Heart right ventricle (tissue), 16 donors: ENCODE data around the gene ELANE. TPM values are rescaled to one million over a fixed set of nuclear protein-coding genes. Genes with fewer than 3 reads are reported as not detected.
A peak's percentile ranks its signal among the peaks of the same experiment; 100 is the strongest.
"Not testable (repeated sequence)": the region's sequence is repeated elsewhere in the genome, so short reads cannot be mapped to it uniquely, and the experiment has no call there.

Source experiments
- ATAC-seq, 8 donors: fragments of 200-7000 bp; cut with Tn5 transposase; one replicate each; pipeline ENCODE4 v1.9.1; 2020; ENCODE audit warnings: mild to moderate bottlenecking in 8 of 8, moderate library complexity in 8 of 8, moderate number of reproducible peaks in 1 of 8
- DNase-seq, 2 donors: peaks; one replicate each; pipeline ENCODE4 v3.0.0-alpha.2; 2020
- H3K27ac ChIP-seq, 10 donors: fragments of 200-600 bp; sonication (generic) in 2 of 10; one replicate each; pipeline versions ENCODE4 v1.5.0 to v1.8.0; 2020 to 2022; ENCODE audit warnings: mild to moderate bottlenecking in 3 of 10
- H3K27me3 ChIP-seq, 7 donors: fragments of 200-600 bp; one replicate each; pipeline ENCODE4 v1.8.0; 2021 to 2022; ENCODE audit warnings: mild to moderate bottlenecking in 2 of 7
- H3K36me3 ChIP-seq, 9 donors: fragments of 200-600 bp; sonication (generic) in 1 of 9; one replicate each; pipeline versions ENCODE4 v1.5.0 to v1.8.0; 2020 to 2022; ENCODE audit warnings: mild to moderate bottlenecking in 2 of 9
- H3K4me1 ChIP-seq, 9 donors: fragments of 200-600 bp; sonication (generic) in 1 of 9; one replicate each; pipeline versions ENCODE4 v1.5.0 to v1.8.0; 2020 to 2022; ENCODE audit warnings: mild to moderate bottlenecking in 4 of 9
- H3K4me3 ChIP-seq, 10 donors: fragments of 200-600 bp; sonication (generic) in 2 of 10; one replicate each; pipeline versions ENCODE4 v1.5.0 to v1.8.0; 2020 to 2022; ENCODE audit warnings: mild to moderate bottlenecking in 7 of 10, moderate library complexity in 2 of 10
- H3K9me3 ChIP-seq, 11 donors: fragments of 200-600 bp in 10 of 11; sonication (generic) in 2 of 11; one replicate each; pipeline versions ENCODE4 v1.5.0 to v1.8.0; 2013 to 2022; ENCODE audit warnings: mild to moderate bottlenecking in 2 of 11, control low read depth in 1 of 11, moderate library complexity in 1 of 11
- CTCF ChIP-seq, 9 donors: fragments of 200-600 bp; sonication (generic) in 2 of 9; IDR thresholded peaks; one replicate each; pipeline versions ENCODE4 v1.5.0 to v1.8.0; 2021 to 2022; ENCODE audit warnings: antibody characterized with exemption in 9 of 9, mild to moderate bottlenecking in 5 of 9, moderate library complexity in 1 of 9
- whole genome bisulfite sequencing, 2 donors: extraction: QIAGEN DNeasy Blood & Tissue Kit; methylation state at CpG; one replicate each; pipeline ENCODE4 v1.1.7; 2013; ENCODE audit warnings: inconsistent platforms in 1 of 2; 5-methylcytosine and 5-hydroxymethylcytosine counted together
- intact Hi-C, 10 donors: fragments of 100-400 bp; cut with DNase I; formaldehyde crosslinking; loops; one replicate each; pipeline versions ENCODE4 v1.11.1 to v1.14.2; 2022
- polyA plus RNA-seq, 2 donors: library from polyadenylated mRNA; stranded (reverse); fragments of 200-250 nt; gene quantifications; one replicate each; pipeline ENCODE4 v1.2.3, GENCODE V29; 2013
- total RNA-seq, 10 donors: library from RNA; stranded (reverse); fragmentation: NEBNext Ultra II Directional in 3 of 10; extraction: Animal tissue kit (Norgen Biotek cat#: 25700) in 3 of 10; gene quantifications; one replicate each; pipeline versions ENCODE4 v1.2.1 to v1.2.4, GENCODE V29; 2021 to 2023
- donor health status: Arrhythmogenic right ventricular cardiomyopathy.
- donor health status: ischemic (EF 13 %, LVEDD 7.1; RV severe dilation, severe dysfunction).
- donor health status: healthy with polysubstance abuse.
- donor health status: DM: no; HTN: yes; CAD: no.
- donor health status: DM: no; HTN: no; CAD: no.
- donor health status: ischemic (EF 25% LVEDD 6.9; RV normal size, moderate dysfunction).
- donor health status: ischemic (EF 25% LVEDD 5.7; RV mildly dilated, moderate dysfunction).
- donor health status: healthy.
- donor health status: DM: yes; HTN: yes; CAD: no.
- donor health status: Ischemic cardiomyopathy.
- donor health status: ischemic (EF 35%, LVEDD 5.7; RV mildly dilated, moderate dysfunction).
- donor health status: nonischemic (EF 11% LVEDD 7.7; RV severe dilation, severe dysfunction).
- donor health status: DM: yes; HTN: yes; CAD: no.
- donor health status: PGD.
- donor health status: ischemic (EF 29% LVEDD 5.4; RV normal size, mild dysfunction).
- donor health status: nonischemic (EF 23%, LVEDD 6.1; RV moderate dilation, normal function).

The ELANE gene
- total and polyA plus RNA-seq, 12 donors: 0.26 to 5.4 (median 1.0) TPM; not detected in 3

GRCh38 chr19:848386-848921 lies 3.6 kb upstream of the ELANE start:
- Histone ChIP-seq H3K27me3 (peaks cover 5 to 73% (median 60%) of the 10 kb centered on the region in 7 donors), H3K4me3 (no peak overlapping the region), H3K36me3 (no peaks in the 10 kb centered on the region), H3K4me1 (peaks cover 11 to 40% (median 17%) of the 10 kb centered on the region in 9 donors), H3K27ac (peak overlapping the region in 5 of 10 donors; percentile 8 to 60 (median 22)), H3K9me3 (no peaks in the 10 kb centered on the region)
- DNase-seq (peak in 1 of 2 donors; percentile 44), ATAC-seq (peak in 3 of 8 donors; percentile 1 to 16 (median 3))
- intact Hi-C loops: no loop called here
- 49 to 58% methylated on average over 12 of the region's 12 CpGs for WGBS, 2 donors
- no peak for TF ChIP-seq CTCF (IDR thresholded peaks at IDR 0.05)

DNA sequence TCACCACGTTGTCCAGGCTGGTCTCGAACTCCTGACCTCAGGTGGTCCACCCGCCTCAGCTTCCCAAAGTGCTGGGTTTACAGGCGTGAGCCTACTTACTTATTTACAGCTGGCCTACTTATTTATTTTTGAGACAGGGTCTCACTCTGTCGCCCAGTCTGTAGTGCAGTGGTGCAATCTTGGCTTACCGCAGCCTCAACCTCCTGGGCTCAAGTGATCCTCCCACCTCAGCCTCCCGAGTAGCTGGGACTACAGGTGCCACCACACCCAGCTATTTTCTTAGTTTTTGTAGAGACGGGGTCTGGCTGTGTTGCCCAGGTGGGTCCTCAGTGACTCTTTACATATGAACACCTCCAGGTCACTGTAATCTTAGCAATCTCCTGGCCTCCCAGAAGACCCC lies 2.9 kb upstream of the ELANE start:
- H3K27me3 ChIP-seq: peaks cover 0 to 67% (median 54%) of the 10 kb centered on the region in 7 donors
- peak overlapping the region in 2 of 10 donors; percentile 9 to 60 for H3K27ac ChIP-seq
- ATAC-seq, intact Hi-C loops, H3K9me3 ChIP-seq, H3K4me3 ChIP-seq, H3K36me3 ChIP-seq, DNase-seq: not testable (repeated sequence)
- peaks cover 7 to 34% (median 13%) of the 10 kb centered on the region in 9 donors for H3K4me1 ChIP-seq
- 87 to 90% methylated on average over 8 of the region's 8 CpGs for whole genome bisulfite sequencing, 2 donors

DNA sequence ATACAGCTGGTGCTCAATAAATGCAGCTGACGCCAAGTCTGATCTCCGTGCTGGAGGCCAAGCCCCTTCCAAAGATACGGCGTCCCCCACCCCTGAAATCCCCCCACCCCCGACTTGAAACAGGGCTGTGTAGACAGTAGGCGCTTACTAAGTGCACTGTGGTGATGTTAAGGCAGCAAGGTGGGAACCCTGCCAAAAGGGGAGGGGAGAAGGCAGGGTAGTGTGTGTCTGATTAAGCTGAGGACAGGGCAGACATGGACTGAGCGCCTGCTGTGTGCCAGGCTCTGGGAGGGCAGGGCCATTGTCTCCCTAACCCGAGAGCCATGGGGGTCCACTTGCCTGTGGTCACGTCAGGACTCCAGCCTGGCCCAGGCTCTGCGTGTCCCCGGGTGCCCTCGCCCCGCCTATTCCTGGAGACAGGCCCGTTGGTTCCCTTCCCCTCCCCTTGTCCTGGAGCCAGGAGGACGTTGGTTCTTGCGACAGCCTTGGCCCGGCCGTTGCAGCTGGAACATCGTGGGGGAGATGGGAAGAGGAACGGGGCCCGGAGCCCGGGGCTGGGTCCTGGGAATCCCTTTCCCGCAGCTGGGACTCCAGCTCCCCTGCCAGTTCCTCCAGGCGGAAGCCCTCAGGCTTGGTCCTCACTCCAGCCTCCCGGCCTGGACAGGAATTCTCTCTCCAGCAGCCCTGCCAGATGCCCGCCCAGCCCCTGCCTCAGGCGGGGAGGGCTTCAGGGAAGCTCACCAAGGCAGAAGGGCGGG lies 1.7 kb upstream of the ELANE start:
- DNase-seq (peak; percentile 90 to 92), ATAC-seq (peak; percentile 85 to 93 (median 90))
- intact Hi-C loops: loop anchor here in 3 of 10 donors (10.0 kb wide), 3 partner anchors 56 to 134 kb away; partner anchors contain the start of genes PTBP1 (in 1 of the 3) and WDR18 (in 1 of the 3)
- H3K27ac ChIP-seq: peak overlapping the region; percentile 60 to 84 (median 79)
- WGBS, 2 donors: 19 to 20% methylated on average over 27 to 28 of the region's 28 CpGs
- H3K9me3 ChIP-seq: no peaks in the 10 kb centered on the region
- H3K36me3 ChIP-seq: no peaks in the 10 kb centered on the region
- TF ChIP-seq CTCF (IDR thresholded peaks at IDR 0.05): no peak
- peaks cover 0 to 59% (median 52%) of the 10 kb centered on the region in 7 donors for H3K27me3 ChIP-seq
- peaks cover 7 to 34% (median 13%) of the 10 kb centered on the region in 9 donors for H3K4me1 ChIP-seq
- H3K4me3 ChIP-seq: peak overlapping the region in 6 of 10 donors; percentile 0 to 21 (median 8)

DNA sequence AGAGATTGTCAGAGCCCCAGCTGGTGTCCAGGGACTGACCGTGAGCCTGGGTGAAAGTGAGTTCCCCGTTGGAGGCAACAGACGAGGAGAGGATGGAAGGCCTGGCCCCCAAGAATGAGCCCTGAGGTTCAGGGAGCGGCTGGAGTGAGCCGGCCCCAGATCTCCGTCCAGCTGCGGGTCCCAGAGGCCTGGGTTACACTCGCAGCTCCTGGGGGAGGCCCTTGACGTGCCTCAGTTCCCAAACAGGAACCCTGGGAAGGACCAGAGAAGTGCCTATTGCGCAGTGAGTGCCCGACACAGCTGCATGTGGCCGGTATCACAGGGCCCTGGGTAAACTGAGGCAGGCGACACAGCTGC lies 1.1 kb upstream of the ELANE start:
- no peak for TF ChIP-seq CTCF (IDR thresholded peaks at IDR 0.05)
- Histone ChIP-seq H3K9me3 (no peaks in the 10 kb centered on the region), H3K36me3 (no peaks in the 10 kb centered on the region), H3K4me1 (peaks cover 7 to 34% (median 13%) of the 10 kb centered on the region in 9 donors), H3K4me3 (peak overlapping the region in 6 of 10 donors; percentile 0 to 21 (median 8)), H3K27ac (peak overlapping the region; percentile 60 to 84 (median 79)), H3K27me3 (peaks cover 0 to 59% (median 48%) of the 10 kb centered on the region in 7 donors)
- ATAC-seq (no peak), DNase-seq (no peak)
- 34 to 43% methylated on average over 13 of the region's 13 CpGs for WGBS, 2 donors
- intact Hi-C loops: loop anchor here in 3 of 10 donors (10.0 kb wide), 3 partner anchors 56 to 134 kb away; partner anchors contain the start of genes PTBP1 (in 1 of the 3) and WDR18 (in 1 of the 3)
